Fibroblast of villous mesenchyme (primary cell): ENCODE data around the gene CHGA. TPM values are rescaled to one million over a fixed set of nuclear protein-coding genes. Genes with fewer than 3 reads are reported as not detected.

ENCODE experiments used
- DNase-seq: peaks from one replicate; pipeline ENCODE4 v3.0.0-alpha.2; 2010; ENCODE audit warnings: low read depth
- H3K4me3 ChIP-seq: 2 replicates; pipeline ENCODE4 v1.5.1; 2011; ENCODE audit warnings: low read depth, mild to moderate bottlenecking, low read length
- CTCF ChIP-seq: IDR thresholded peaks from 2 replicates; pipeline ENCODE4 v1.5.1; 2012; ENCODE audit warnings: low read depth, mild to moderate bottlenecking, low read length; ENCODE audit not compliant: insufficient read depth
- total RNA-seq: library from RNA; depleted of rRNA; stranded (reverse); fragments of >200 nt; gene quantifications from 2 replicates; pipeline ENCODE4 v1.2.3, GENCODE V29; 2012

Gene CHGA
- total RNA-seq, 1 donor = not detected

DNA sequence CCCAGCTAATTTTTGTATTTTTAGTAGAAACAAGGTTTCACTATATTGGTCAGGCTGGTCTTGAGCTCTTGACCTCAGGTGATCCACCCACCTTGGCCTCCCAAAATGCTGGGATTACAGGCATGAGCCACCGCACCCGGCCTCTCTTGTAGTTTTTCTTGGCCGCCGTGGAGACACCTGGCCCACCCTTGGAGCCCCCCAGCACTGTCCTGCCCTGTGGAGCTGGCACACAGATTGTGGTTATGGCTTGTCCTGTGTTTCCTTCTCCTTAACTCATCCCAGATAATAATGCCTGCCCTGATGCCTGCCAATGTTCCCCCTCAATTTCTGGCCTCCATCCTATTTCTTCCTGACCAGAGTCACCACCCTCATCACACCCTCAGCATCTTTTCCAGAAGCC, 57.9 kb downstream of the CHGA start:
- DNase-seq = no peak
- H3K4me3 ChIP-seq = no peak overlapping the region
- no peak for TF ChIP-seq CTCF

DNA sequence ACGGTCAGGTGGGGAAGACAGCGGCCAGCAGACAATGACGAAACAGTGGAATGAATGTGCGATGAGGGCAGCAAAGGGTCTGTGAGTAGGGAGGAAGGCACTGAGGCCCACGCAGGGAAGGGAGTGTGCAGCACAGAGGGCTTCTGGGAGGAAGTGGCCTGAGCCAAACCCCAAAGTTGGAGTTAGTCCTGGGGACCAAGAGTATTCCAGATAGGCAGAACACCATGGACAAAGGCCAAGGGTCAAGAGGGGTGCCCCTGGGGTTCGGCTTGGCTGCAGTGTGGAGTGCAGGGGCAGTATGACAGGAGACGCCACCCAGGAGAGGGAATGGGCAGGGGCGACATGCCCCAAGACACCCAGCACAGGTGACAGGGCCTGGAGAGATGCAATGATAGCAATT, 58.8 kb downstream of the CHGA start:
- TF ChIP-seq CTCF = no peak
- no peak for DNase-seq
- H3K4me3 ChIP-seq = no peak overlapping the region

- TF ChIP-seq CTCF = no peak
- no peak for DNase-seq
- no peak overlapping the region for H3K4me3 ChIP-seq
These were observed 60.0 kb downstream of the CHGA start for GRCh38 chr14:92982956-92983355.

DNA sequence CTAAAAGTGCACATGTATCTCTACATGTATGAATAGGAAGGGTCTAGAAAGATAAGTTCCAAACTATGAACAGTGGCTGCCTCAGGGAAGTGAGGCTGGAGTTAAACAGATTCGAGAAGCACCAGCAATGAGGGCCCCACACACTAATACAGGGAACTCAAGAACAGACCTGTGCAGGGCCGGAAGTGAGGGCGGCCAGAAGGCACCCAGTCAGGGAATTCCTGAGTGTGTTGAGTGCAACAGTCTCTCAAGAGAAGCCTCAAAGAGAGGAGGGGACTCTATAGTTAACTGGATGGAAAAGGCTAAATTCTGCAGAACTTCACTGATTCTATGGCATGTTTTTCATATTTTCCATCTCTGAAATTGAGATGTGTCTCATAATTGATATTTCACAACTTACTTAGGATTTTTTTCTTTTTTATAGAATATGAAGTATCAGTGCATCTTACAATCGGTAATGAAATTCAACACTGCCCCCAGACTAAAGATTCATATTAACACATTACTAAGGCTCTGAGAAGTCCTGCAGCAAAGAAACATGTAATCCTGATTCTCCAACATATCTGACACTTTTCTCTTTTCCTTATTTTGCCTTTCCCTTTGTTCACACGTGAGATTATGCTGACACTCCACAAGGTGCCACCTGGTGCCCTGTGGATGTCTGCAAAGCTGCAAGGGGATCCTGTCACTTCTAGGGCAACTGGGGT, 61.3 kb downstream of the CHGA start:
- no peak for TF ChIP-seq CTCF
- no peak overlapping the region for H3K4me3 ChIP-seq
- no peak for DNase-seq

Other genes with a start within 250 kb of the CHGA start
- gene LGMN, start 174.5 kb upstream of the CHGA start, total RNA-seq = 41.5 and 45.7 TPM in 2 replicates
- 64.7 and 77.7 TPM in 2 replicates for gene GOLGA5, start 128.8 kb upstream of the CHGA start, total RNA-seq
- 11.6 and 15.5 TPM in 2 replicates for gene ITPK1, start 192.8 kb downstream of the CHGA start, total RNA-seq